Endothelial cell of umbilical vein (primary cell): Measurements from ENCODE around the gene TTC39A.

ENCODE experiments used
- CTCF ChIP-seq, 2 donors: IDR thresholded peaks; 1 replicate in 1 of 2; 2 replicates in 1 of 2; pipeline ENCODE4 v1.5.1; 2011; ENCODE audit warnings: low read length in 2 of 2, mild to moderate bottlenecking in 2 of 2, moderate library complexity in 2 of 2, control low read depth in 1 of 2, inconsistent platforms in 1 of 2, low read depth in 1 of 2; ENCODE audit not compliant: insufficient read depth in 1 of 2; ENCODE audit errors: extremely low read depth in 1 of 2
- EZH2 ChIP-seq: IDR thresholded peaks from 2 replicates; pipeline ENCODE4 v1.6.1; 2012; ENCODE audit warnings: borderline replicate concordance, low read depth, mild to moderate bottlenecking, moderate library complexity, low read length, inconsistent platforms; ENCODE audit not compliant: severe bottlenecking
- GATA2 ChIP-seq: IDR thresholded peaks from 2 replicates; pipeline ENCODE4 v1.7.0; 2011; ENCODE audit warnings: low read depth, mild to moderate bottlenecking, moderate library complexity, mixed read lengths, low read length; ENCODE audit not compliant: insufficient read length, insufficient read depth
- JUN ChIP-seq: IDR thresholded peaks from 2 replicates; pipeline ENCODE4 v1.6.1; 2011; ENCODE audit warnings: borderline replicate concordance, low read depth; ENCODE audit not compliant: insufficient read length, insufficient read depth
- MYC ChIP-seq: IDR thresholded peaks from one replicate; pipeline ENCODE4 v1.6.1; 2011; ENCODE audit warnings: mild to moderate bottlenecking, low read depth, low read length
- POLR2A ChIP-seq: IDR thresholded peaks from 2 replicates; pipeline ENCODE4 v1.6.1; 2012; ENCODE audit warnings: low read depth, mild to moderate bottlenecking, control low read depth, low read length
- POLR2AphosphoS5 ChIP-seq: IDR thresholded peaks from 2 replicates; pipeline ENCODE4 v1.6.1; 2012; ENCODE audit warnings: low read depth, mild to moderate bottlenecking, control low read depth, low read length, moderate library complexity; ENCODE audit not compliant: insufficient read depth
- TF ChIP-seq, protein P1 (sequence below): IDR thresholded peaks from 2 replicates; pipeline ENCODE4 v1.6.1; 2011; ENCODE audit not compliant: insufficient read depth, insufficient read length

- no peak for TF ChIP-seq EZH2
- no peak for TF ChIP-seq POLR2AphosphoS5
- TF ChIP-seq CTCF (IDR thresholded peaks at IDR 0.05; ENCODE audit: extremely low read depth in 1 of 2, insufficient read depth in 1 of 2, low read depth in 1 of 2, low read length in 2 of 2): no peak
- TF ChIP-seq MYC: no peak
- TF ChIP-seq POLR2A: no peak
- peak; percentile 91 for TF ChIP-seq GATA2
- TF ChIP-seq, protein P1, sequence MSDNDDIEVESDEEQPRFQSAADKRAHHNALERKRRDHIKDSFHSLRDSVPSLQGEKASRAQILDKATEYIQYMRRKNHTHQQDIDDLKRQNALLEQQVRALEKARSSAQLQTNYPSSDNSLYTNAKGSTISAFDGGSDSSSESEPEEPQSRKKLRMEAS: no peak
- peak; percentile 60 for TF ChIP-seq JUN
Measured at GRCh38 chr1:51303751-51304251, 26.6 kb downstream of the TTC39A start.
